HCT116 (cell line): ENCODE measurements around the gene CLPSL1. TPM values are rescaled to one million over a fixed set of nuclear protein-coding genes. Genes with fewer than 3 reads are reported as not detected.

Source experiments
- ATAC-seq: fragments of 200-7000 bp; cut with Tn5 transposase; 2 replicates; pipeline ENCODE4 v1.9.1; 2020; ENCODE audit warnings: mild to moderate bottlenecking, moderate library complexity
- BruUV-seq: library from RNA; stranded (reverse); fragments of 400-500 nt; replicated peaks from 2 replicates; lab custom pipeline; 2021; lab: Mats Ljungman, UMichigan
- CTCF ChIA-PET: fragments of 300-600 bp; sonication (Branson Sonifier 250); formaldehyde crosslinking; loops from one replicate; lab custom pipeline; 2021; ENCODE audit warnings: antibody characterized with exemption; lab: Charles Lee
- POLR2A ChIA-PET: fragments of 300-600, 350-600 bp; sonication (Branson Sonifier 250); formaldehyde crosslinking; loops from one replicate; lab custom pipeline; 2021; ENCODE audit warnings: antibody characterized with exemption; lab: Charles Lee
- RAD21 ChIA-PET, 2 experiments: fragments of 300-600 bp; sonication (Branson Sonifier 250); formaldehyde crosslinking; loops; one replicate each; lab custom pipeline; 2023; ENCODE audit warnings: low total read pairs in 2 of 2; ENCODE audit not compliant: uncharacterized antibody in 2 of 2, unreplicated experiment in 2 of 2, low non-redundant PET in 1 of 2; lab: Charles Lee
- DNase-seq: peaks from one replicate; pipeline ENCODE4 v3.0.0-alpha.2; 2010; ENCODE audit warnings: low read depth, low spot score
- H2AFZ ChIP-seq: fragments of 200-600 bp; shearing (Covaris generic), sonication (generic); 2 replicates; pipeline ENCODE4 v1.6.1; 2017; ENCODE audit warnings: low read depth, mixed run types, mixed read lengths, antibody characterized with exemption, low read length; ENCODE audit not compliant: poor library complexity, severe bottlenecking
- H3K27ac ChIP-seq: 2 replicates; pipeline ENCODE4 v1.5.1; 2012; ENCODE audit warnings: low read depth, low read length
- H3K27me3 ChIP-seq: fragments of 200-600 bp; sonication (generic); 2 replicates; pipeline ENCODE4 v1.6.1; 2016; ENCODE audit warnings: mixed run types, low read length, mixed read lengths; ENCODE audit not compliant: insufficient read depth
- H3K36me3 ChIP-seq, 2 experiments: fragments of 200-500 bp in 1 of 2; fragments of 200-600 bp in 1 of 2; sonication (Bioruptor generic) in 1 of 2; sonication (generic) in 1 of 2; 2 replicates each; pipeline versions ENCODE4 v1.5.1 to v1.6.1; 2014 to 2016; ENCODE audit warnings: low read length in 2 of 2, inconsistent platforms in 1 of 2, mixed read lengths in 1 of 2, mixed run types in 1 of 2; ENCODE audit not compliant: insufficient read depth in 2 of 2, control insufficient read depth in 1 of 2
- H3K4me1 ChIP-seq, 2 experiments: fragments of 200-600 bp in 1 of 2; sonication (generic) in 1 of 2; 2 replicates each; pipeline versions ENCODE4 v1.5.1 to v1.6.1; 2012 to 2017; ENCODE audit warnings: low read length in 2 of 2, inconsistent platforms in 1 of 2, mild to moderate bottlenecking in 1 of 2, mixed read lengths in 1 of 2, mixed run types in 1 of 2, moderate library complexity in 1 of 2; ENCODE audit not compliant: insufficient read depth in 2 of 2, control insufficient read depth in 1 of 2
- H3K4me2 ChIP-seq: fragments of 200-600 bp; sonication (generic); 2 replicates; pipeline ENCODE4 v1.6.1; 2017; ENCODE audit warnings: mixed run types, low read length, mixed read lengths
- H3K4me3 ChIP-seq, 2 experiments: fragments of 200-600 bp in 1 of 2; sonication (generic) in 1 of 2; replicated peaks in 1 of 2; 2 replicates each; pipeline ENCODE4 v1.5.1; 2011 to 2016; ENCODE audit warnings: low read length in 2 of 2, control low read depth in 1 of 2, low read depth in 1 of 2, mild to moderate bottlenecking in 1 of 2, mixed read lengths in 1 of 2, mixed run types in 1 of 2
- H3K79me2 ChIP-seq: fragments of 200-600 bp; sonication (generic); 2 replicates; pipeline ENCODE4 v1.6.1; 2017; ENCODE audit warnings: mild to moderate bottlenecking, mixed run types, low read length, moderate library complexity, mixed read lengths; ENCODE audit not compliant: insufficient read depth
- H3K9ac ChIP-seq: fragments of 200-600 bp; sonication (generic); 2 replicates; pipeline ENCODE4 v1.6.1; 2016; ENCODE audit warnings: low read length, mixed read lengths
- H3K9me2 ChIP-seq: fragments of 200-600 bp; sonication (generic), shearing (Covaris generic); 2 replicates; pipeline ENCODE4 v1.6.1; 2017; ENCODE audit warnings: mixed run types, mild to moderate bottlenecking, moderate library complexity; ENCODE audit not compliant: insufficient read depth
- H3K9me3 ChIP-seq, 2 experiments: fragments of 200-500 bp in 1 of 2; fragments of 200-600 bp in 1 of 2; sonication (Bioruptor generic) in 1 of 2; sonication (generic) in 1 of 2; 2 replicates each; pipeline ENCODE4 v1.6.1; 2014 to 2017; ENCODE audit warnings: low read length in 2 of 2, mixed read lengths in 2 of 2, inconsistent platforms in 1 of 2, low read depth in 1 of 2, mild to moderate bottlenecking in 1 of 2, mixed run types in 1 of 2, moderate library complexity in 1 of 2; ENCODE audit not compliant: control insufficient read depth in 1 of 2, insufficient read depth in 1 of 2
- H4K20me1 ChIP-seq: fragments of 200-600 bp; sonication (generic), shearing (Covaris generic); 2 replicates; pipeline ENCODE4 v1.6.1; 2017; ENCODE audit warnings: mixed run types, mild to moderate bottlenecking, moderate library complexity; ENCODE audit not compliant: insufficient read depth
- EZH2phosphoT487 ChIP-seq: fragments of 200-600 bp; IDR thresholded peaks from 2 replicates; pipeline ENCODE4 v1.6.1; 2018; ENCODE audit warnings: antibody characterized with exemption, borderline replicate concordance
- POLR2A ChIP-seq: IDR thresholded peaks from 2 replicates; pipeline ENCODE4 v1.7.0; 2011; ENCODE audit warnings: borderline replicate concordance; ENCODE audit not compliant: insufficient read depth, insufficient read length; ENCODE audit errors: extremely low read depth
- REST ChIP-seq: IDR thresholded peaks from 2 replicates; pipeline ENCODE4 v1.6.1; 2012; ENCODE audit warnings: low read depth
- YY1 ChIP-seq: IDR thresholded peaks from 2 replicates; pipeline ENCODE4 v1.6.1; 2011; ENCODE audit warnings: low read length, low read depth, moderate library complexity, mild to moderate bottlenecking; ENCODE audit not compliant: insufficient replicate concordance; ENCODE audit errors: extremely low read depth
- intact Hi-C: fragments of 100-400 bp; cut with micrococcal nuclease; formaldehyde crosslinking; loops from 2 replicates; pipeline ENCODE4 v1.10.0; 2022
- total RNA-seq: library from RNA; stranded (reverse); gene quantifications from one replicate; pipeline ENCODE4 v1.2.1, GENCODE V29; 2021; ENCODE audit not compliant: unreplicated experiment

The CLPSL1 gene
- total RNA-seq, 1 experiment from 2014 or later, result not detected

- no TSS peak for BruUV-seq
- ChIA-PET RAD21 (no interaction called here), POLR2A (no interaction called here), CTCF (no interaction called here)
- H3K9me2 ChIP-seq, result no peaks in the 10 kb centered on the region
- no peak within 1 kb of the TSS for H2AFZ ChIP-seq
- H4K20me1 ChIP-seq, result no peaks in the 10 kb centered on the region
- H3K27me3 ChIP-seq, result no peaks in the 10 kb centered on the region
- intact Hi-C loops, result no loop called here
- H3K9me3 ChIP-seq, result no peaks in the 10 kb centered on the region
- H3K4me2 ChIP-seq, result peak within 1 kb of the TSS; percentile 67
- DNase-seq (no peak), ATAC-seq (peak; percentile 99)
- no peaks in the 10 kb centered on the region for H3K36me3 ChIP-seq
- H3K9ac ChIP-seq, result no peak within 1 kb of the TSS
- peak within 1 kb of the TSS in 1 of 2 experiments; percentile 45; a peak in 3 of 4 replicates for H3K4me3 ChIP-seq
- H3K4me1 ChIP-seq, result peaks cover 0 to 6% of the 10 kb centered on the region in 2 experiments; a peak in 1 of 4 replicates
- no peak for TF ChIP-seq EZH2phosphoT487
- TF ChIP-seq YY1, result peak; percentile 34
- peak; percentile 92 for TF ChIP-seq REST
- no peak for TF ChIP-seq POLR2A
- no peaks in the 10 kb centered on the region for H3K79me2 ChIP-seq
- H3K27ac ChIP-seq, result no peak within 1 kb of the TSS
These were observed 24.3 kb downstream of the CLPSL1 start, which contains the start of gene LHFPL5 for GRCh38 chr6:35804996-35805736. LHFPL5 (plus strand) TSS chr6:35805352; CDS start chr6:35805671, 319 bp downstream.
